Small intestine (tissue), 7 donors: ENCODE data around the gene SYVN1. TPM values are rescaled to one million over a fixed set of nuclear protein-coding genes. Genes with fewer than 3 reads are reported as not detected.

Experiments used
- DNase-seq, 2 donors: peaks; one replicate each; pipeline versions ENCODE4 v3.0.0 to v3.0.0-alpha.2; 2013
- FAIRE-seq: peaks from 2 replicates; lab custom pipeline; 2012; peaks lifted over from hg19 to GRCh38; lab: Jason Lieb, UNC
- H3K27ac ChIP-seq, 3 donors: one replicate each; pipeline ENCODE4 v1.5.1; 2013; ENCODE audit warnings: low read length in 2 of 3, mild to moderate bottlenecking in 2 of 3, control low read depth in 1 of 3, inconsistent platforms in 1 of 3, low read depth in 1 of 3, moderate library complexity in 1 of 3
- H3K27me3 ChIP-seq, 3 donors: one replicate each; pipeline ENCODE4 v1.6.1; 2013; ENCODE audit warnings: low read length in 3 of 3, inconsistent platforms in 1 of 3; ENCODE audit not compliant: control insufficient read depth in 3 of 3, insufficient read depth in 3 of 3
- H3K36me3 ChIP-seq, 3 donors: one replicate each; pipeline ENCODE4 v1.6.1; 2013; ENCODE audit warnings: low read length in 3 of 3, inconsistent platforms in 1 of 3, low read depth in 1 of 3, mild to moderate bottlenecking in 1 of 3, moderate library complexity in 1 of 3; ENCODE audit not compliant: control insufficient read depth in 3 of 3, insufficient read depth in 2 of 3
- H3K4me1 ChIP-seq, 3 donors: one replicate each; pipeline ENCODE4 v1.6.1; 2013; ENCODE audit warnings: low read length in 2 of 3, inconsistent platforms in 1 of 3, low read depth in 1 of 3, mild to moderate bottlenecking in 1 of 3, moderate library complexity in 1 of 3; ENCODE audit not compliant: control insufficient read depth in 3 of 3, insufficient read depth in 2 of 3
- H3K4me3 ChIP-seq, 3 donors: one replicate each; pipeline ENCODE4 v1.5.1; 2013; ENCODE audit warnings: low read length in 3 of 3, control low read depth in 1 of 3, inconsistent platforms in 1 of 3, low read depth in 1 of 3, mild to moderate bottlenecking in 1 of 3, moderate library complexity in 1 of 3
- H3K9me3 ChIP-seq, 2 donors: one replicate each; pipeline ENCODE4 v1.6.1; 2013; ENCODE audit warnings: low read depth in 1 of 2, low read length in 1 of 2; ENCODE audit not compliant: control insufficient read depth in 2 of 2, insufficient read depth in 1 of 2
- WGBS, 3 donors: extraction: QIAGEN DNeasy Blood & Tissue Kit; methylation state at CpG; one replicate each; pipeline ENCODE4 v1.1.7; 2013; 5-methylcytosine and 5-hydroxymethylcytosine counted together
- polyA plus RNA-seq, 4 donors: library from polyadenylated mRNA; stranded (reverse) in 3 of 4; unstranded in 1 of 4; fragments of 200-250 nt in 3 of 4; fragments of 120-200 nt in 1 of 4; gene quantifications; one replicate each; pipeline versions ENCODE4 v1.2.1 to v1.2.3, GENCODE V29; 2013
- donor health status: healthy with polysubstance abuse.
- donor health status: control.
- donor health status: control.
- donor health status: Bipolar disorder and iron deficiency.
- donor health status: healthy.

SYVN1 gene
- polyA plus RNA-seq, 4 donors, result 10.5 to 34.4 (median 19.5) TPM

GRCh38 chr11:65172600-65172999 lies 38.3 kb upstream of the SYVN1 start:
- no peak for FAIRE-seq
- no peak overlapping the region for H3K4me3 ChIP-seq
- no peak for DNase-seq
- no peak overlapping the region for H3K27ac ChIP-seq
- no peaks in the 10 kb centered on the region for H3K36me3 ChIP-seq
- H3K4me1 ChIP-seq, result no peaks in the 10 kb centered on the region
- no peaks in the 10 kb centered on the region for H3K27me3 ChIP-seq
- 77 to 86% (median 85%) methylated on average over 10 of the region's 10 CpGs for WGBS, 3 donors
- H3K9me3 ChIP-seq, result no peaks in the 10 kb centered on the region

- Histone ChIP-seq H3K36me3 (no peaks in the 10 kb centered on the region), H3K27me3 (no peaks in the 10 kb centered on the region), H3K4me1 (peaks cover 0 to 6% (median 0%) of the 10 kb centered on the region in 3 donors), H3K9me3 (no peaks in the 10 kb centered on the region), H3K4me3 (no peak within 1 kb of the TSS), H3K27ac (peak within 1 kb of the TSS in 1 of 3 donors; percentile 58)
- WGBS, 3 donors, result 94 to 96% (median 95%) methylated on average over 18 to 21 of the region's 21 CpGs
- no peak for DNase-seq
- FAIRE-seq, result no peak
Measured at GRCh38 chr11:65170058-65170534, 35.8 kb upstream of the SYVN1 start, which contains the start of gene SPDYC. Gene SPDYC, plus strand, starts transcription at chr11:65170233. Its CDS starts 1,125 bp downstream, at chr11:65171358.

GRCh38 chr11:65169164-65169641 lies 34.9 kb upstream of the SYVN1 start:
- DNase-seq, result no peak
- WGBS, 3 donors, result 64 to 82% (median 77%) methylated on average over 11 of the region's 11 CpGs
- Histone ChIP-seq H3K4me3 (no peak overlapping the region), H3K9me3 (no peaks in the 10 kb centered on the region), H3K36me3 (no peaks in the 10 kb centered on the region), H3K27me3 (no peaks in the 10 kb centered on the region), H3K27ac (peak overlapping the region in 1 of 3 donors; percentile 58), H3K4me1 (peaks cover 0 to 6% (median 0%) of the 10 kb centered on the region in 3 donors)
- FAIRE-seq, result no peak

- no peak overlapping the region for H3K4me3 ChIP-seq
- H3K36me3 ChIP-seq, result no peaks in the 10 kb centered on the region
- 86 to 90% (median 87%) methylated on average over 3 of the region's 3 CpGs for WGBS, 3 donors
- FAIRE-seq (no peak), DNase-seq (no peak)
- no peak overlapping the region for H3K27ac ChIP-seq
- H3K27me3 ChIP-seq, result no peaks in the 10 kb centered on the region
- no peaks in the 10 kb centered on the region for H3K9me3 ChIP-seq
- H3K4me1 ChIP-seq, result peaks cover 0 to 6% (median 0%) of the 10 kb centered on the region in 3 donors
Measured at GRCh38 chr11:65167656-65168055, 33.3 kb upstream of the SYVN1 start.

GRCh38 chr11:65166893-65167292 lies 32.6 kb upstream of the SYVN1 start:
- peaks cover 0 to 6% (median 0%) of the 10 kb centered on the region in 3 donors for H3K4me1 ChIP-seq
- no peak overlapping the region for H3K4me3 ChIP-seq
- H3K36me3 ChIP-seq, result no peaks in the 10 kb centered on the region
- 59 to 78% (median 68%) methylated on average over 3 of the region's 3 CpGs for WGBS, 3 donors
- no peak for FAIRE-seq
- H3K9me3 ChIP-seq, result no peaks in the 10 kb centered on the region
- no peaks in the 10 kb centered on the region for H3K27me3 ChIP-seq
- no peak for DNase-seq
- H3K27ac ChIP-seq, result no peak overlapping the region

- H3K4me3 ChIP-seq, result peak overlapping the region in 2 of 3 donors; percentile 3 to 18
Measured at GRCh38 chr11:65165410-65166317, 31.3 kb upstream of the SYVN1 start.

GRCh38 chr11:65163684-65164083 lies 29.4 kb upstream of the SYVN1 start:
- Histone ChIP-seq H3K27me3 (no peaks in the 10 kb centered on the region), H3K27ac (no peak overlapping the region), H3K9me3 (no peaks in the 10 kb centered on the region), H3K4me1 (peaks cover 0 to 6% (median 0%) of the 10 kb centered on the region in 3 donors), H3K4me3 (no peak overlapping the region), H3K36me3 (no peaks in the 10 kb centered on the region)
- DNase-seq (no peak), FAIRE-seq (no peak)
- WGBS, 3 donors, result 73 to 77% (median 74%) methylated on average over 2 of the region's 2 CpGs

More at GRCh38 chr11:65165410-65166317, 31.3 kb upstream of the SYVN1 start:
- FAIRE-seq (no peak), DNase-seq (peak; percentile 74 to 79)
- Histone ChIP-seq H3K27me3 (no peaks in the 10 kb centered on the region), H3K9me3 (no peaks in the 10 kb centered on the region), H3K4me1 (peaks cover 0 to 6% (median 0%) of the 10 kb centered on the region in 3 donors), H3K27ac (peak overlapping the region in 2 of 3 donors; percentile 11 to 78), H3K36me3 (no peaks in the 10 kb centered on the region)
- 11 to 36% (median 30%) methylated on average over 31 of the region's 31 CpGs for WGBS, 3 donors

GRCh38 chr11:65160643-65161042 lies 26.3 kb upstream of the SYVN1 start:
- 74 to 75% (median 74%) methylated on average over 3 of the region's 3 CpGs for WGBS, 3 donors
- no peaks in the 10 kb centered on the region for H3K36me3 ChIP-seq
- FAIRE-seq (no peak), DNase-seq (no peak)
- peaks cover 0 to 4% (median 0%) of the 10 kb centered on the region in 3 donors for H3K4me1 ChIP-seq
- H3K9me3 ChIP-seq, result no peaks in the 10 kb centered on the region
- no peak overlapping the region for H3K27ac ChIP-seq
- H3K4me3 ChIP-seq, result no peak overlapping the region
- H3K27me3 ChIP-seq, result no peaks in the 10 kb centered on the region
